ENCODE measurements around the gene PALLD.

DNA sequence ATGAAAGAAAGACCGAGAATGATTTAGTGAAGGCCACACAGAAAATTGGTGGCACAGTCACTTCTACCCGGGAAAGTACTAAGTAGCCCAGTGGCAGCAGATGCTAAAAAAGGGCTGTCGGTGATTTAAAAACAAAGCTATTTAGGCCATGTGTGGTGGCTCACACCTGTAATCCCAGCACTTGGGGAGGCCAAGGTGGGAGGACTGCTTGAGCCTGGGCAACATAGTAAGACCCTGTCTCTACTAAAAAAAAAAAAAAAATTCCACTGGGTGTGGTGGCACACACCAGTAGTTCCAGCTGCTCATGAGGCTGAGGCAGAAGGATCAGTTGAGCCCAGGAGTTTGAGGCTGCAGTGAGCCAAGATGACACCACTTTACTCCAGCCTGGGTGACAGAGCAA is 369.0 kb downstream of the PALLD start:
- TF ChIP-seq POLR2AphosphoS5 (IDR thresholded peaks at IDR 0.05; ENCODE audit: borderline replicate concordance, low read depth, low read length) (no peak), EZH2 (IDR thresholded peaks at IDR 0.05) (no peak), FOXP2 (optimal IDR thresholded peaks at IDR 0.05; ENCODE audit: control extremely low read depth, extremely low read length, insufficient read depth) (no peak)

Measured in SK-N-MC (cell line).